HepG2 (cell line): ENCODE measurements around the gene C2CD4A.
A peak's percentile ranks its signal among the peaks of the same experiment; 100 is the strongest.

Source experiments
- NAIF1 ChIP-seq: sonication (generic); formaldehyde crosslinking; IDR thresholded peaks from 2 replicates; pipeline ENCODE4 v1.5.0; 2020; ENCODE audit warnings: mild to moderate bottlenecking, missing genetic modification reagents, borderline replicate concordance
- ZNF12 ChIP-seq: sonication (generic); formaldehyde crosslinking; IDR thresholded peaks from 2 replicates; pipeline ENCODE4 v1.5.0; 2020; ENCODE audit warnings: missing genetic modification reagents
- ZNF121 ChIP-seq: sonication (generic); formaldehyde crosslinking; IDR thresholded peaks from 2 replicates; pipeline ENCODE4 v1.5.0; 2020; ENCODE audit warnings: mild to moderate bottlenecking, missing genetic modification reagents
- ZNF644 ChIP-seq: IDR thresholded peaks from 2 replicates; pipeline ENCODE4 v1.6.1; 2016; ENCODE audit warnings: low read depth
- ZNF772 ChIP-seq: sonication (generic); formaldehyde crosslinking; IDR thresholded peaks from 2 replicates; pipeline ENCODE4 v1.5.0; 2020; ENCODE audit warnings: mild to moderate bottlenecking, missing genetic modification reagents

GRCh38 chr15:62112616-62113593 is 46.1 kb downstream of the C2CD4A start:
- no peak for TF ChIP-seq ZNF772 (CRISPR knock-in tag)
- TF ChIP-seq ZNF644 = 0 out of 2 replicates have a peak, but pooled peaks have one; percentile 14
- no peak for TF ChIP-seq NAIF1 (CRISPR knock-in tag)
- no peak for TF ChIP-seq ZNF12 (CRISPR knock-in tag)
- no peak for TF ChIP-seq ZNF121 (CRISPR knock-in tag)
